ENCODE results near the gene LY6G6D.
A peak's percentile ranks its signal among the peaks of the same experiment; 100 is the strongest.

Gene LY6G6D

GRCh38 chr6:31736021-31736767 lies 21.0 kb downstream of the LY6G6D start, which contains the start of gene CLIC1:
Gene CLIC1, minus strand, starts transcription at chr6:31736530. Its CDS starts 230 bp downstream, at chr6:31736300.
- DNase-seq (ENCODE audit: low read depth), result peak; percentile 60

DNA sequence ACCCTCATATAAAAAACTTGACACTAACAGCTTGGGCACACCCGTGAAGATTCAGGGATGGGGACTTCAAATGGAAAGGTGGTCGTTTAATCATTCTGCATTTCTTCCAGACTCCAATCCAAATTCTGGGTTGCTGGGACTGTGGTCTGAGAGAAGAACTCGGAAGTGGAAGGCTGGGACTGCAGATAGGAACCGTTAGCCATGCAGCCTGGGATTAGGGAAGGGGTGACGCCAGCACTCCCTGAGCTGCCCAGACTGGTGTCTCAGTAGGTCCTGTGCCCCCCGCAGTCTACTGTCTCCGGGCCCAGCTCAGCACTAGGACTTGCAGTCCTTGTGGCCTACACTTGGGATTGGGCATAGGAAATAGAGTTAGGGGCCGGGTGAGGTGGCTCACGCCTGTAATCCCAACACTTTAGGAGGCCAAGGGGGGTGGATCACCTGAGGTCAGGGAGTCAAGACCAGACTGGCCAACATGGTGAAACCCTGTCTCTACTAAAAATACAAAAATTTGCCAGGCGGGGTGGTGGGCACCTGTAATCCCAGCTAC lies 21.7 kb downstream of the LY6G6D start:
- DNase-seq (ENCODE audit: low read depth), result no peak
- H3K4me3 ChIP-seq (ENCODE audit: low read depth, low read length), result peak overlapping the region; percentile 98
- TF ChIP-seq CTCF (IDR thresholded peaks at IDR 0.05; ENCODE audit: low read depth, low read length, missing control alignments), result no peak

More at GRCh38 chr6:31736021-31736767, 21.0 kb downstream of the LY6G6D start, which contains the start of gene CLIC1:
- TF ChIP-seq CTCF (IDR thresholded peaks at IDR 0.05; ENCODE audit: low read depth, low read length, missing control alignments), result no peak
- H3K4me3 ChIP-seq (ENCODE audit: low read depth, low read length), result peak within 1 kb of the TSS; percentile 98

DNA sequence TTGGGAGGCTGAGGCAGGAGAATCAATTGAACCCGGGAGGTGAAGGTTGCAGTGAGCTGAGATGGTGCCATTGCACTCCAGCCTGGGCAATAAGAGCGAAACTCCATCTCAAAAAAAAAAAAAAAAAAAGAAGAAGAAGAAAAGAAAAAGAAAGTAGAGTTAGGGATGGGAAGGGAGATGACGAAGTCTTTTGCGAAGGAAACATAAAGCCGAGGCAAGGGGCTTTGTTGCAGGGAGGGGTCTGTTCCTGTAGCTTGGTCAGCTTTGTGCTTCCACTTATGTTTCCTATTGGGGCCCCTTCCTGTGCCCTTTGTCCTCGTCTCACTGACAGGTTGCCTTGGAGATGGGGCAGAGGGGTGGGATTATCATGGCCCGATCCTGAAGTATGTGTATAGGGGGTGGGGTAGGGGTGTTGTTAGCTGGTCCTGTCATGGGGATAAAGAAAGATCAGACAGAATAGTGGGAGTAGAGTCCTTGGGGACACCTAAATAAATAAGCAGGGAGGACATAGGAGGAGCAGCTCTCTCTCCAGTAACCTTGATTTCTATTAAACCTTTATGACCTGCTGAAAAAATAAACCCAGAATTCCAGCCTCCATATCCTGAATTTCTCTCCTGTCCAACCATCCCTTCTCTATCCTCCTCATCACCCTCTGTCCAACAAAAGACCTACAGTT lies 22.3 kb downstream of the LY6G6D start:
- peak overlapping the region; percentile 11; the same call in 1 of the 2 replicates for H3K4me3 ChIP-seq (ENCODE audit: low read depth, low read length)
- DNase-seq (ENCODE audit: low read depth), result no peak

GRCh38 chr6:31737991-31738979 lies 23.1 kb downstream of the LY6G6D start:
- DNase-seq (ENCODE audit: low read depth), result peak; percentile 77
- H3K4me3 ChIP-seq (ENCODE audit: low read depth, low read length), result peak overlapping the region; percentile 31
- peak; percentile 11 for TF ChIP-seq CTCF (IDR thresholded peaks at IDR 0.05; ENCODE audit: low read depth, low read length, missing control alignments)

More for the DNA sequence above, 22.3 kb downstream of the LY6G6D start:
- TF ChIP-seq CTCF (IDR thresholded peaks at IDR 0.05; ENCODE audit: low read depth, low read length, missing control alignments), result no peak

DNA sequence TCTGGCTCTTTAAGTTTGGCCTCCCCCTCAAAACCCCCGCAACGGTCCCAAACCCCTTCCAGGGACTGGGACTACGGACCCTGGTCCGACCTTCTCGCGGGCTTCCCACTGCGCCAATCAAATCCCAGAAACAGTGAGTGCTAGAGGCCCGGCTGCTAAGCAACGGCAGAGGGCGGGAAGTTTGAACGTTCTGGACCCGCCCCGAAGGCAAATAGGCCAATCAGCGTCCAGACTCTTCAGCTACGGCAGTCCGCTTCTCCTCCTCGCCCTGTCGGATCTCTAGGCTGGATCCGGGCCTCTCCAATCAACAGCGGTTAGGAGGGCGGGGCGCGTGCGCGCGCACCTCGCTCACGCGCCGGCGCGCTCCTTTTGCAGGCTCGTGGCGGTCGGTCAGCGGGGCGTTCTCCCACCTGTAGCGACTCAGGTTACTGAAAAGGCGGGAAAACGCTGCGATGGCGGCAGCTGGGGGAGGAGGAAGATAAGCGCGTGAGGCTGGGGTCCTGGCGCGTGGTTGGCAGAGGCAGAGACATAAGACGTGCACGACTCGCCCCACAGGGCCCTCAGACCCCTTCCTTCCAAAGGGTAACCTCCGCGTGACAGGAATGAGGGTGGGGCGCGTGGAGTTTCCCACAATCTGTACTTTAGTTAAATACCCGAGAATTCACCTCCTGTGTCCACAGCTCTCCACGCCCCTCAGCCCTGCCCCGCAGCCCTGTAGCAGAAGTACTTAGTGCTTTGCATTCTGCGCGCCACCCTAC lies 24.7 kb downstream of the LY6G6D start, which contains the start of gene MSH5:
MSH5 (plus strand) TSS at position 367 of the 758 bp plus-strand sequence. CDS start 462 bp downstream, outside the sequence.
- H3K4me3 ChIP-seq (ENCODE audit: low read depth, low read length), result peak within 1 kb of the TSS; percentile 75
- DNase-seq (ENCODE audit: low read depth), result peak; percentile 97
- no peak for TF ChIP-seq CTCF (IDR thresholded peaks at IDR 0.05; ENCODE audit: low read depth, low read length, missing control alignments)

Measured in GM12864 (cell line).